Amniotic epithelial cell (primary cell): Measurements from ENCODE around the gene ZC3H7B.

Experiments
- DNase-seq: peaks from one replicate; pipeline ENCODE4 v3.0.0-alpha.2; 2010; ENCODE audit warnings: low read depth

ZC3H7B gene

DNA sequence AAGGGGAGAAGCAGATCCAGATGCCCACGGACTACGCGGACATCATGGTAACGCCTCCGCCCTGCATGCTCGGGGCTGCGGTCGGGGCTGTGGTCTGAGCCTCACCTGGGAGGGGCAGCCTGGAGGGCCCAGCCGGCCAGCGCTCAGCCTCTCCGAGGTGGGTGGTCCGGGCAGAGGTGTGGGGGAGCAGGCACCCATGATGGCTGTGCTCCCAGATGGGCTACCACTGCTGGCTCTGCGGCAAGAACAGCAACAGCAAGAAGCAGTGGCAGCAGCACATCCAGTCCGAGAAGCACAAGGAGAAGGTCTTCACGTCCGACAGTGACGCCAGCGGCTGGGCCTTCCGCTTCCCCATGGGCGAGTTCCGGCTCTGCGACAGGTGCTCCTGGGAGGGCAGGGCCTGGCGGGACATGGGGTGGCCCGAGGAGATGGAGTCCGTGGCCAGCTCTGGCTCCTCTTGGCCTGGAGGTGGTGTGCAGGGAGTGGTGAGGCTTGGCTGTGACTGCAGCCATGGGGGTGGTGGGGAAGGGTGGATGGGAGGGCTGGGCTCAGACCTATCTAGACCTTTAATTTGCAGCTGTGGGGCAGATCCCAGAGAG is 55.2 kb downstream of the ZC3H7B start:
- DNase-seq: no peak

DNA sequence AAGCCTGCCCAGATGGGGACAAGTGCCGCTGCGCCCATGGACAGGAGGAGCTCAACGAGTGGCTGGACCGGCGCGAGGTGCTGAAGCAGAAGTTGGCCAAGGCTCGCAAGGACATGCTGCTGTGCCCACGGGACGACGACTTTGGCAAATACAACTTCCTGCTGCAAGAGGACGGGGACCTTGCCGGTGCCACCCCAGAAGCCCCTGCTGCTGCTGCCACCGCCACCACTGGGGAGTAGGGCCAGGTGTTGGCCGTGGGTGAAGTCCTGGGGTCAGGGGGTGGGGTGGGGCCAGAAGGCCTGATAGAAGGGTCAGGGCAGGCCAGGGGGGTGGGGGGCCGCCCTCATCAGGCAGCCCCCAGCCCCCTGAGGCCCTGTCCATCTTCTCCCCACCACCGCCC is 55.9 kb downstream of the ZC3H7B start:
- no peak for DNase-seq

DNA sequence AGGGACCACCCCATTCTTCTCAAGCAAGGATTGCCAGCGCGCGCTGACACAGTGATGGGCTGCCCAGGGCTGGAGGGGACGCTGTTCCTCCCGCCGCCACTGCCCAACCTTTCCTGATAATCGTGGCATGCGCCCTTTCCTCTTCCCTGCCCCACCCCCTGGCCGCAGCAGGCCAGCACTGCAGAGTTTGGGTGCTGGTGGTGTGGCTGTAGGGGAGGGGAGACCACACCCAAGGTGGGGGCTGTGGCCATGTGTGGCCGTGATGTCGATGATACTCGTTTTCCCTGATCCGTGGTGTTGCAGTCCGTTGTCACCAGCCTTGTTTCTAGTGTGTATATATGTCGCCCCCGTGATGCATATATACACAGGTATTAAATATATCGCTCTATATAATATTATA is 57.6 kb downstream of the ZC3H7B start:
- no peak for DNase-seq

DNA sequence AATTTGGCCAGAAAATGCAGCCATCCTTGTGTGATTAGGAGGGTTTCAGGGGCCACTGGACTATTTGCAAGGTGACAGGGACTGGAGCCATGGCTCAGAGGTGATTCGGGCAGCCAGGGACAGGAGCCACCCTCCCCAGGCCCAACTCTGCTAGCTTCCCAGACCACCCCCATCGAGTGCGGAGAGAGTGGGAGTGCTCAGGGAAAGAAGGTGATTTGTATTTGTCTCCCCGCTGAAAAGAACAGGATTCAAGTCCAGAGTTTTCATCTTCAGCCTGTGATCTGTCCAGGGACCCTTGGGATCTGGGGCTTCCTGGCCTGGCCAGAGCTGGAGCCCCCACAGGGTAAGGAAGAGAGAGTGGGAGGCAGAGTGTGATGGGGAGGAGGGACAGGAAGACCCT is 58.1 kb downstream of the ZC3H7B start:
- no peak for DNase-seq

DNA sequence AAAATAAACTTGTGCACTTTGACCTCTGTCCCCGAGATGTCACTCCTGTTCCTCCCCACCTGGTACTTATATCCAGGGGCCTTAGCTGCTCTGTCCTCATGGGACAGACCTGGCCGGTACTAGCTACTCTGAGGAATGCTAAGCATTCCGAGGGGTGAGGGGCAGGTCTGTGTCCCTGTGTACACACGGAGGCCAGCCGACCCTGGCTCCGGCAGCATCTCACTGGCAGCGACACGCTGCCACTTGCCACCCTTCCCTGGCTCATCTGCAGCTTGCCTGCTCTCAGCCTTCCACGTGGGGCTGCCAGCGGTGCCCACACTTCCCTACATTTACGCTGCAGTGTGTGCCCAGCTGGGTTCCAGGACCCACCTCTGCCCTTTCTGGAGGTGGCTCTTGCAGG is 58.8 kb downstream of the ZC3H7B start:
- DNase-seq: no peak

DNA sequence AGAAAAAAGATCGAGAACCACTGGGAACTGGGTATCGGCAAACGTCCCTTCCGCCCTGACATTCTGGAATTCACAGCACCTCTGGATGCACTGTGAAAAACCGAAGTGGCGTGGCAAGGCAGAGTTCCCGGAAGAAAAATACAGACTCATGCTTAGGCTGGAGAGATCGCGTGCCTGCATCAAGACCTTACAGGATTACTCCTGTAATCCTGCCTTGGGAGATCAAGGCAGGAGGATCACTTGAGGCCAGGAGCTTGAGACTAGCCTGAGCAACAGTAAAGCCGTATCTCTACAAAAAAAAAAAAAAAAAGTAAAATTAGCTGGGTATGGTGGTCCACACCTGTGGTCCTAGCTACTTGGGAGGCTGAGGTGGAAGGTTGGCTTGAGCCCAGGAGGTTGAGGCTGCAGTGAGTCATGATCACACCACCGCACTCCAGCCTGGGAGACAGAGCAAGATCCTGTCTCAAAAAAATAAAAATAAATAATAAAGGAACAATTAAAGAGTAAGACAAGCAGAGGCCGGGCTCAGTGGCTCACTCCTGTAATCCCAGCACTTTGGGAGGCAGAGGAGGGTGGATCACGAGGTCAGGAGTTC is 60.5 kb downstream of the ZC3H7B start:
- peak; percentile 41 for DNase-seq

DNA sequence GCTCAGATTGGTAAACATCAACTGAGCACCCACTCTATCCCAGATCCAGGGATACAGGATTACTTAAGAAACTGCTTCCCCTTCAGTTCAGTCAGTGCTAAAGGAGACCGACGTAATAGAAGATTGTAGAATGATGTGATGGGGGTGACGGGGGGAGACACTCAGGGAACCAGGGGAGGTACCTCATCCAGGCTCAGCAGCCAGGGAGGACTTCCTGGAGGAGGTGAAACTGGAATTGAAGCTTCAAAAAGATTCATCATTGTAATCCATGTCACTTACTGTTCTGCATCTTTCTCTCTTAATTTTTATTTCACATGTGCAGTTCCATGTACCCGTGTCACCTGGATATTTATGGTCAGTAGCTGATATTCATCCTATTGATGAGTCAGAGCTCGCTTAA is 61.3 kb downstream of the ZC3H7B start:
- peak; percentile 6 for DNase-seq

DNA sequence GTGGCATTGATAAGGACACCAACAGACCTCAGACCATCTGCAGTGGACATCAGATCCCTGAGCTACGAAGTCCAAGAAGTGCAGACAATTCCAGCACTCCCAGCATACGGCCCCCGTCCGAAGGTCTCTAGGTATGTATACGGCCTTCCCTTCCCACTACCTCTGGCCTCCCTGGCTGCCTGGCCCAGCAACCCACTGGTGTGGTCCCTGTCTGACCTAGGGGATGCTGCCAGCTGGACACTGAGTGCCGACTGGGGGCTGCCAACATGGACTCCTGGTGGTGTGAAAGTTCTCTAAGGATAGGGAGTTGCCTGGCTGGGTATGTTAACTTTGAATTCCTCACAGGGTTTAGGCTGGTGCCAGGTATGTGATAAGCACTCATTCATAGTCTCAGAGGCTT is 62.9 kb downstream of the ZC3H7B start:
- no peak for DNase-seq

DNA sequence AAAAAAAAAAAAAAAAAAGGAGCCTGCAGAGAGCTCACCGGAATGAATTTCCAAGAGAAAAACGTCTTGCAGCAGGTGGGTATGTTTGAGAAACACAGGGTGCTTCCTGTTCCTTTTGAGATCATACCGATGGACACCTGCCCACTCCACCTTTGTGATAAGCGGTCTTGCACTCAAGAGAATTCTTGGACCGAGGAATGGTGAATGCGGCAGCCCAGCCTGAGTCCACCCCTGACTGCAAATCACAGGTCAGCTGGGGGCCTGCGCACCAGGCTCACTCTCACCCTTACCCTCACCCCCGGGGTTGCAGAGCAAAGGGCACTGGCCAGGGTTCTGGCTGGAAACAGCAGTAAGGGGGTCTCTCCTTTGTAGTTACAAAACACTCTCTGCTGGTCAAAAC is 63.6 kb downstream of the ZC3H7B start:
- no peak for DNase-seq

DNA sequence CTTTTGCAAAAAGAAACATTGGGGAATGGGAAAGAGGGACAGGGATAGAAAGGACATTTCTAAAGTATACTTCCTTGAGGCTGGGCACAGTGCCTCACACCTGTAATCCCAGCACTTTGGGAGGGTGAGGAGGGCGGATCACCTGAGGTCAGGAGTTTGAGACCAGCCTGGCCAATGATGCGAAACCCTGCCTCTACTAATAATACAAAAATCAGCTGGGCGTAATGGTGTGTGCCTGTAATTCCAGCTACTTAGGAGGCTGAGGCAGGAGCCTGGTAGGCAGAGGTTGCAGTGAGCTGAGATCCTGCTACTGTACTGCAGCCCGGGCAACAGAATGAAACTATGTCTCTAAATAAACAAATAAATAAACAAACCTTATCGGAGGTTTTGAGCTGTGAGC is 64.1 kb downstream of the ZC3H7B start:
- no peak for DNase-seq

DNA sequence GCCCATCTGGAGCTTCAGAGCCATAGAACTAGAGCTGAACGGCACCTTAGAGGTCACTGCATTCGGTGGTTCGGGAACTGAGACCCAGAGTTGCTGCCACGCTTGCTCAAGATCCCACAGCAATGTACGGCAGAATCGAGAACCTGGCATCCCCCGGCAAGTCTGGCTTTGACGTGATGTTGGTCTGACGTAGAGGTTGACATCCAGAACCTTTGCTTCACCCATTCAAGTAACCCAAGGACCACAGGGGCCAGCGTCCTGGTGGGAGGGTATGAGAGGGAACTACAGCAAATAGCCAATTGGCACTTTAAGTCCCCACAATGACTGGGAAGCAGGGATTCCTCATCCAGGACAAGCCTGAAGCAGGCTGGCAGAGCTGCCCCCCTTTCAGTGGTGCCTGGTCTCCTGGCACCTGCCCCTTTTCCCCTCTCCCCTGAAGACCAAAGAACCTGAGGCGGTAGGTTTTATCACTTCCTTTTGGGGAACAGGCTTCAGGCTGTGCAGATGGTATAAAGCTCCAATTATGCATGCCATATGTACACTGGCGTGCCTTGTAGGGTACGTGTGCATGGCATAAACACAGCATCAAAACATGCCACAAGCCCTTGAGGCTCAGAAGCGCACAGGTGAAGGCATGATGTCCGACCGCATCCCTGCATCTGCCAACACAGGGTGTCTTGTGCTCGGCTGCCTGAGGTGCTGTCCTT is 65.2 kb downstream of the ZC3H7B start:
- DNase-seq: no peak

DNA sequence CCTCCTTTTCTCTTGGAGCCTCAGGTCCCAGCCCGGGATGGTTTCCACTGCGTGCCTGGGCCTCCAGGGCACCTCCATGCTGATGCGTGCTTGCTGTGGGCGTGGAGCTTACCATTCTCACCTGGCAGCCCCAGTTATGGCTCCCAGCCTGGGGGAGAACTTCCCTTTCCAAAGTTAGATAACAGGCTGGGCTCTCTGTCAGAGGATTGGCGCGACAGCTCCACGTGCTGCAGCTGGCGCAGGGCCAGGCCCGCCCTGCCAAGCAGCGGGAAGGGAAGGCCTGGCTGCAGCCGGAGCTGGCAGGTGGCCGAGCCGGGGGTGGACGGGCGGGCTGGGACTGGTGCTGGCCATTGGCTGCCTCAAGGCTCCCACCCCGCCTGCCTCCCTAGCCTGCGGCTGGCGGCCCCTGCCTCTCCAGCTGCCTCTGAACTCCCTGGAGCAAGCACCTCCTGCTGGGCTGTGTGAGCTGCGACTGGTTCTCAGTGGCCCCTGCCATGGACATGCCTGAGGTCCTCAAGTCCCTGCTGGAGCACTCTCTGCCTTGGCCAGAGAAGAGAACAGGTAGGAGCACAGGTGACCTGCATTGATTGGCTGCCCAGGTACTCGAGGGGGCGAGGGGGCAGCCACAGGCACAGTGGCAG is 65.8 kb downstream of the ZC3H7B start:
- peak; percentile 95 for DNase-seq

DNA sequence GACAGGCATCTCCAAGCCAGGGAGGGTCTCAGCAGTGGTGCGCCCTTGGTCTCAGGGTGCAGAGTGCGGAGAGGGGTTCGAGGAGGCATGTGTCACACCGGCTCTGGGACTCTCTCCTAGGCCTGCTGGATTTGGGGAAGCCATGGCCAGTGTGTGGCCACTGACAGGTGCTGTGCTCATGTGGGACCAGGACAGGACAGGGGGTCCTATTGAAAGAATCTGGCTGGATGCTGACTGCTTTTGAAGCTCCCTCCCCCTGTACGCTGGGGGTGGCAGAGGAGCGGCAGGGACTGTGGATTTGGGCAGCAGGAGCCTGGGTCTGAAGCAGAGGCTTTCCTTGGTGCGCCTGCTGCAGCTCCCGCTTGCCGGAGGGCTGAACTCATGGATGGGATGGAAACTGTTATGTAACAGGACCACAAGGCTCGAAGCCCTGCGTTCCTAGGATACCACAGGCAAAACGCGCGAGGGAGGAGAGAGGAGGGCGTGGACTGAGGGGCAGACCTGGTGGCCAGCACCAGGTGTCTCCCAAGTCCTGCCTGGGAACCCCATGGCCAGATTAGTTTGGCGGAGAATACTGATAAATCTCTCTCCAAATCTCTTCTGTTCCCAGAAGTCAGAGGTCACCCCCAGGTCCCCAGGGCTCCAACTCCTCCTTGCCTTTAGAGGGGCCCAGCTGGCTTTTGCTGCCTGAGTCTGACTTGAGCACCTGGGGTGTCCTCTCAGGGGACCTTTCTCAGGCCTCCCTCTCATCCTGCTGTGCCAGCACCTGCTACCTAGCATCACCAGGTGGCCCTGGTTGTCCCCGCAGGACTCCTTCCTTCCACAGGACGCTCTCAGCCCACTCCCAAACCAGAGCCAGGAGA is 66.6 kb downstream of the ZC3H7B start:
- peak; percentile 65 for DNase-seq

DNA sequence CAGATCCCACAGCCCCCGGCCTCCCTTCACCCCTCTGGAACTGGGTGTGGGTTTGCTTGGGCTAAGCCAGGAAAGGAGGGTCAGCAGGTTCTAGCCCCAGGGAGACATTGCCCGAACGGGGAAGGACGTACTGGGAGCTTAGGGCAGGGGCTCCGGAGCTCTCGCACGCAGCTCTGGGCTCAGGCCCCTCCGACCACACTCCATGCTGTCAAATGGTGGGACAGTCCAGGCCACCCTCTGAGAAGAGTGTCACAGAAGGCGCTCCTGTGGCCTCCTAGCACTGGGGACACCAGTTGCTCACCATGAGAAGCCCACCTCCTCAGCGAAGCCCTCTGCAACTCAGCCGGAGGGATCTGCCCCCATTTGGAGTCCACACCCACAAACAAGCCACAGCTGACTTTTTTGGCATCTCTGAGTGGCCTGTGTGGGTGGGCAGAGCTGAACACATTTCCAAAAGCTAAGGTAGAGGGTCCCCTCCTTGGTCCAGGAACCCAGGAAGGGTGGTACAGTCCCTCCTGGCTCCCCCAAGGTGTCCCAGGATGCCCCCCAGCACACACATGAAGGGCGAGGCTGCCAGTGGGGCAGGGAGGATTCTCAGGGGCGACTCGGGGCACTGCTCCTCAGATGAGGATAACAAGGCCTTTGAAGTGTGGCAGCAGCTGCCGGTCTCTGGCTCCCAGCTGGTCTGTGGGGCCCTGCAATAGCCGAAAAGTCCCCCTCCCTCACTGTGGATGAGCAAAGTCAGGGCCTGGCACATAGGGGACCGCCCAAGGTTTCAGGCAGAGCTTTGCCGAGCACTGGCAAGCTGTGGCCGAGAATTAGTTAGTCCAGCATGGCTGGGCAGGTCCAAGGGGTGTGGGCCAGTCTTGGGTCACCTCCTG is 67.5 kb downstream of the ZC3H7B start:
- no peak for DNase-seq

DNA sequence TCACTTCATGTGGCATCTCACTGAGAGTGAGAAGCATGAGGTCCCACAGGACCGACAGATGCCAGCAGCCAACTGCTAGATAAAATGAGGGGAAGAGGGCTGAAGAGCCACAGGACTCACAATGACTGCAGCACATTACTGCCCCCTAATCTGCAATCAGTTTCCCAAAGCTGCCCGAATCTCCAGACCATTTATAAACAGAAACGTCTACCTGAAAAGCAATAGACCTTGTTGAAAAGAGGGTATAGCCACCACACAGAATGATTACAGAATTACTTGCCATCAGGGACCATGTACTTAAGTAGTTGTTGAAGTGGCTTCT is 68.1 kb downstream of the ZC3H7B start:
- no peak for DNase-seq

DNA sequence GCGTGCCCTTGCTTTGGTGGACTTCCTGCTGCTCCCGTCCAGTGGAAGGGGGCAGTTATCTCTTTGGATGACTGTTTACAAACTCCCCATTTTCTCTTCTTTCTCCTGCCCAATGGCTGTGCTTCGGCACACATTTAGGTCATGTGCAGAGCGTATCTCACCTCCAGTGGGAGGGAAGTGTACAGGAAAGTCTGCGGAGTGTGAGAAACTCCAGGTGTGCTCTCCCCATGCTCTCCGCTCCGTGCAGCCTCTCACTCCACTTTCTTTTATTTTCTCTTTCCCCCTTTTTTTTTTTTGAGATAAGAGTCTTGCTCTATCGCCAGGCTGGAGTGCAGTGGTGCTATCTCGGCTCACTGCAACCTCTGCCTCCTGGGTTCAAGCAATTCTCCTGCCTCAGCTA is 68.5 kb downstream of the ZC3H7B start:
- no peak for DNase-seq

DNA sequence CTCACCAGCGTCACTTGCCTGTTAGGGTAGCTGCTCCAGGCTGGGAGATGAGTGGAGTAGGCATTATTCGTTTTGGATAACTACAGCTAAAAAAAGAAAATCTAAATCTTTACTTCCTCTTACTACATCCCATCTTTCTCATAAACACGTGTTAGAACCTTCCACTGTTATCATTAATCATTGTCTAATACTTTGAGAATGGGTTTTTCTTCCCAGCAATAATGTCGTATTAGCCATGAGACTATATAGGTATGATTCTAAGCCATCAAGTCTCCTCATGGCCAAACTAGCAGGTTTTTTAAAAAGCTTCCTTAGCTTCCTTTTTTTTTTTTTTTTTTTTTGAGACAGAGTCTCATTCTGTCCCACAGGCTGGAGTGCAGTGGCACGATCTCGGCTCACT is 76.5 kb downstream of the ZC3H7B start:
- no peak for DNase-seq

DNA sequence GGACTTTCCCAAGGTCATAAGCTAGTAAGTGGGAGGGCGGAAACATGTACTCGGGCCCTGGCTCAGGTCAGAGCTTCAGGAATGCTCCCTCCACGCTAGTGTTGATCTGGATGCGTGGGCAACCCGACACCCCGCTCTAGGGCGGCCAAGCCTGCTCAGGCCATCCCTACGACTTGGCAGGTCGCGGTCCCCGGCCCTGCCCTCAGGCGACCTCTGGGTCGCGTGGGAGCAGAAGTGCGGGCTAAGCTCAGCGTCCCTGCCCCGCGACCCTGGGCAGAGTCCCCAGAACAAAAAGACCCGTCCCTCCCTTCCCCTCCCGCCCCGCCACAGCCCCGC is 79.6 kb downstream of the ZC3H7B start:
- DNase-seq: peak; percentile 97

DNA sequence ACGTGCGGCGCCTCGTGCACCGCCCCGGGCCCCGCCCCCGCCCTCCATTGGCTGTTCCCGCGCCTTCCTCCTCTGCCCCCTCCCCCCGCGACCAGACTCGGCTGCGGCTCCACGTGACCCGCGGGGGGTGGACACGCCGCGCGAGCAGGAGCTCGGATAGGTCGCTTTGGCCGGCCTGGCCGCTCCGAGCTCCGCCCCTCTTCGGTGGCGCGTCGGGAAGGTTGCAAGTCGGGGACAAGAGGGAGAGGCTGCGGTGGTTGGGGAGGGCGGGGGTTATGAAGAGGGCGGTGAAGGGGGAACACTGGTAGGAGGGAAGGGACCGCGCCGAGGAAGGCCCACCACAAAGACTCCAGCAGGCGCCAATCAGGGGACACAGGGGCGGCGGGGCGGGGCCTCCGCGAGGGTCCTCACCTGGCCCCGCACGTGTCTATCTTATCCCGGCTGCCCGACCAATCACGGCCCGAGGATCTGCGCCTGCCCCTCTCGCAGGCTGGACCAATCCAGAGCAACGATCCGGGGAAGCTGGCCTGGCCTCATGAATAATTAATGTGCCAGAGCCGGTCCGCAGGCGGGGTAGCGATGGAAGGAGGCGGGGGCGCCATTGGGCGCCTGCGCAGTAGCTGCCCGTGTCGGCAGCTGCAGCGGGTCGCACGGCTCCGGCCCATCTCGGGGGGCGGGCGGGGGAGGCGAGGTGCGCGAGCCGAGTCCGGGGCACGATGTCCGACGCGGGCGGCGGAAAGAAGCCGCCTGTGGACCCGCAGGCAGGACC is 80.2 kb downstream of the ZC3H7B start, which contains the start of gene TEF:
TEF (plus strand) TSS at position 614 of the 769 bp plus-strand sequence; CDS start at position 717, 103 bp downstream.
- DNase-seq: peak; percentile 97

DNA sequence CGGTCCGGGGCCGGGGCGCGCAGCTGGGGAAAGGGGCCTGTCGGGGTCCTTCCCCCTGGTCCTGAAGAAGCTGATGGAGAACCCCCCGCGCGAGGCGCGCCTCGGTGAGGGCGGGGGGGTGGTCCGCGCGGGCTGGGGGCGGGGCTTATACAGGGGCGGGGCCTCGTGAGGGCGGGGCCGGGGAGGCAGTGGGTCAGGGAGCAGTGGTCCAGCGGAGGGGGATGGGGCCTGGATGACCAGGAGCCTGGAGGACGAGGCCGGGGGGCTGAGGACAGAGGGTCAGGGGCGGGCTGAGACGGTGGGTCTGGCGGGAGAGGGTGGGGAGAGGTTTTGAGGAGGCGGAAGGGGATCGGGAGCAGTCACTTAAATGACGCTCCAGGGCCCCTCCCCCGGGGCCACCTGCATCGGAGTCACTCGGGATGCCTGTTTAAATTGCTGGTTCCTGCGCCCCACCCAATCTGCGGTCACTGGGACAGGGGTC is 80.8 kb downstream of the ZC3H7B start:
- peak; percentile 21 for DNase-seq
